ENCODE data around the gene PKD2L1.
A peak's percentile ranks its signal among the peaks of the same experiment; 100 is the strongest.
"Not testable (repeated sequence)": the region's sequence is repeated elsewhere in the genome, so short reads cannot be mapped to it uniquely, and the experiment has no call there.

Gene PKD2L1

GRCh38 chr10:100330079-100330478 is at the start of gene PKD2L1:
Gene PKD2L1, minus strand, starts transcription at chr10:100330228. Its CDS starts 125 bp downstream, at chr10:100330103.
- no peak for DNase-seq

DNA sequence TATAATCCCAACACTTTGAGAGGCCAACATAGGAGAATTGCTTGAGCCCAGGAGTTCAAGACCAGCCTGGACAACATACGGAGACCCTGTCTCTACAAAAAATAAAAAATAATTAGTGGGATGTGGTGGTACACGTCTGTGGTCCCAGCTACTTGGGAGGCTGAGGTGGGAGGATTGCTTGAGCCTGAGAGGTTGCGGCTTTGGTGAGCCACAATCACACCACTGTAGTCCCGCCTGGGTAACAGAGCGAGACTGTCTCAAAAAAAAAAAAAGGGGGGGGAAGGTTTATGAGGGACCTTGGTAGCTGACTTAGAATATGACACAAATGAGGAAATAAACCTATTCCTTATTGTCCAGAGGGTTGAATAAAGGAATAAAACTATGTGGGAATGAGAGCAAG is 47.8 kb upstream of the PKD2L1 start:
- DNase-seq = no peak

DNA sequence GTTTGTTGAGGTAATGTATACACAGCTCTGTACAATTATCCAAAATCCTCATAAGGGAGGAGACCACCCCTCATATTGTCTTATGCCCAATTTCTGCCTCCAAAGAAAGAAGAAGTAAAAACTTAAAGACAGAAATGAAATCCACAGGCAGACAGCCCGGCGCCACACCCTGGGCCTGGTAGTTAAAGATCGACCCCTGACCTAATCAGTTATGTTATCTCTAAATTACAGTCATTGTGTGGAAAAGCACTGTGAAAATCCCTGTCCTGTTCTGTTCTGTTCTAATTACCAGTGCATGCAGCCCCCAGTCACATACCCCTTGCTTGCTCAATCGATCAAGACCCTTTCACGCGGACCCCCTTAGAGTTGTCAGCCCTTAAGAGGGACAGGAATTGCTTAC is 46.6 kb upstream of the PKD2L1 start:
- not testable (repeated sequence) for DNase-seq

- DNase-seq = not testable (repeated sequence)
Observed at GRCh38 chr10:100374677-100375353, 44.8 kb upstream of the PKD2L1 start.

DNA sequence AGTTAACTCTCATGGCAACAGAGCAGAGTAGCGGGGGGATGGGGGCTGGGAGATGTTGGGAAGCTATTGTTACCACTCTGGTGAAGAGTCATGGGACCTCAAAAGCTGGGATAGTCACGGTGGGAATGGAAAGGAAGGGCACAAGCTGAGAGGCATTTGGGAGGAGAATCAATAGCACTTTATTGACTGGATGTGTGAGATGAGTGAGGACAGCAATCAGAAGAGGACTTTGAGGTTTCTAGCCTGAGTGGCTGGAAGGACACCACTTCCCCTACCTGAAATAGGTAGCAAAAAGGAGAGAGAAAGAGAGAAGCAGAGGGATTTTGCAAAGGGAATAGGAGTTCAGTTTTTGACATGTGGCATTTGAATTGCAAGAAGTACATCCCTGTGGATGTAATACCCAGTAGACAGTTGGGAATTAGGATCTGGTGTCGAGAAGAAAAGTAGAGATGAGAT is 44.2 kb upstream of the PKD2L1 start:
- peak in 12 of 56 donors; percentile 50 to 77 (median 66) for DNase-seq

- peak; percentile 80 to 100 (median 98) for DNase-seq
Observed at GRCh38 chr10:100373298-100374199, 43.5 kb upstream of the PKD2L1 start.

GRCh38 chr10:100372415-100373297 is 42.6 kb upstream of the PKD2L1 start:
- DNase-seq = no peak

GRCh38 chr10:100371482-100372027 is 41.5 kb upstream of the PKD2L1 start:
- no peak for DNase-seq

DNA sequence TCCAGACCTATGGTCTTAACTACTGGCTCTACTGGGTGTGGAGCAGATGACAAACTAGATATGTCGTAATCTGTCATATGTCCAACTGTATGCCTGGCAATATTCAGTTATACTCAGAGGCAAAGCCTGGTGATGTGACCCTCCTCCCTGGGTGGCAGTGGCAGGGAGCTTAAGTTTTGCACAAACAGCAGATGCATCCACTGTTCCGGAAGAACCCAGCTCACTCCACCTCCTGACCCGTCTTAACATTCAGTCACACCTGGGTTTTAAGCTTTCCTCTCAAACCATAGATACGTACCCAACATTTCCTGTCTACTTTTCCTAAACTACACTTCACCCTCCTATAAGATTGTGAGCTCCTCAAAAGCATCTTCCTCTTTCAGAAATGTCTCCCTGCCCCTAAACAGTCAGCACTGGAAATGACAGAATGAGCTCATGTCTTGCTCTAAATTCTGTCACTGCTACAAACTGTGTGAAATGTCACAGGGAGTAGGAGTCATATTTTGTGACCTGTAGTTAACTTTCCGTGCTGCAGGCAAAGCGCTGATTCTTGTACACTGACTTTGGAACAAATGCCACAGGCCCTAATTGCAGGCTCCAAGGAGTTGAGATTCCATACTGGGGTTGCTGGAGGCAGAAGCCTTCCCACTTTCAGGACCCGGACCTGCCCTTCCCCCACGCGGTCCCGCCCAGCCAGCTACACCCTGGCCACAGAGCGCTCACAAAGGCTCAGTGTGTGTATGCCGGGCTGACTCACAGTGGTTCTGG is 40.9 kb upstream of the PKD2L1 start:
- DNase-seq = peak in 55 of 56 donors; percentile 31 to 88 (median 77)

DNA sequence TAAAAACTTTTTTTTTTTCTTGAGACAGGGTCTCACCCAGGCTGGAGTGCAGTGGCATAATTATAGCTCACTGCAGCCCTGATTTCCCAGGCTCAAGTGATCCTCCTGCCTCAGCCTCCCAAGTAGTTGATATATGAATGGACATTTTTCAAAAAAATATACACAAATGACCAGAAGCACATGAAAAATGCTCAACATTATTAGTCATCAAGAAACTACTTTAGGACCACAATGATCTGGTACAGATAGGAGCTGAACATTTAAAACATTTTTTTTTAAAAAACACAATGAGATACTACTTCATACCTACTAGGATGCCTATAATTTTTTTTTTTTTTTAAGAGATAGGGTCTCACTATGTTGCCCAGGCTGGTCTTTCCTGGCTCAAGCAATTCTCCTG is 38.7 kb upstream of the PKD2L1 start:
- DNase-seq = no peak

DNA sequence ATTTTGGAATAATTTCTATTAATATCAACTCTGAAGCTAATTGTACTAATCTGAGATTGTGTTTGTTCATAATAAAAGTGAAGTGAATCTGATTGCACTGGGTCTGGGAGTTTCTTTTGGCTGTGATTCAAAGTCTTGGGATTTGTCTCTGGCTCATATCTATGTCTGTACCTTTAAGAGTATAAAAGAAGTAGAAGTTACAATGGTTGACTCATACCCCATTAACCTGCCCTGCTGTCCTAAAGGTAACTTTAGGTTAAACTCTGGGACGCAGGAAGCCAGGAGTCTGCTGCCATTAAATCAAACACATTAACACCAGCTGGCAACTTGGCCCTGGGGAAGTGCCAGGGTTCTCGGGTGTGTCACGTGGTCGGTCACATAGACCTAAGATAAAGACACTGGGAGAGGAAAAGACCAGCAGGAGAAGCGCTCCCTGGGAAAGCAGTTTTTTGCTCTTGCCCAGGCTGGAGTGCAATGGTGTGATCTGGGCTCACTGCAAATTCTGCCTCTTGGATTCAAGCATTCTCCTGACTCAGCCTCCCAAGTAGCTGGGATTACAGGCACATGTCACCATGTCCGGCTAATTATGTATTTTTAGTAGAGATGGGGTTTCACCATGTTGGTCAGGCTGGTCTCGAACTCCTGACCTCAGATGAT is 34.8 kb upstream of the PKD2L1 start:
- DNase-seq = peak in 39 of 56 donors; percentile 12 to 74 (median 42)

- DNase-seq = no peak
Observed at GRCh38 chr10:100364175-100364574, 34.1 kb upstream of the PKD2L1 start.

- peak in 41 of 56 donors; percentile 6 to 74 (median 45) for DNase-seq
Observed at GRCh38 chr10:100362570-100363496, 32.8 kb upstream of the PKD2L1 start.

DNA sequence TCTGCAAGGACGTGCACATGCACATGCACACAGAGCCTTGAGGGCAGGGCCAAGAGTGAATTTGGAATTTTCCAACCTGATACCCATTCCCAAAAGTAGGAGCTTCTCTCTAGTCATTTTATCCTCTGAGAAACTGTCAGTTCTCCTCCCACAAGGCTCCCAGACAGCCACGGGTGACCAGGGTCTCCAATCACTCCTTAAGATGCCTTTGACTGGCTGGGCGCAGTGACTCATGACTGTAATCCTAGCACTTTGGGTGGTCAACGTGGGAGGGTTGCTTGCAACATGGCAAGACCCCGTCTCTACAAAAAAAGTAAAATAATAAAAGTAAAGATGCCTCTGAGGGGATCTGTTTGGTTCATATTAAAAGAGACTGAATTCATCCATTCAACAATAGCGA is 30.2 kb upstream of the PKD2L1 start:
- no peak for DNase-seq

- DNase-seq = no peak
Observed at GRCh38 chr10:100359529-100360150, 29.6 kb upstream of the PKD2L1 start.

GRCh38 chr10:100359030-100359432 is 29.0 kb upstream of the PKD2L1 start:
- DNase-seq = no peak

DNA sequence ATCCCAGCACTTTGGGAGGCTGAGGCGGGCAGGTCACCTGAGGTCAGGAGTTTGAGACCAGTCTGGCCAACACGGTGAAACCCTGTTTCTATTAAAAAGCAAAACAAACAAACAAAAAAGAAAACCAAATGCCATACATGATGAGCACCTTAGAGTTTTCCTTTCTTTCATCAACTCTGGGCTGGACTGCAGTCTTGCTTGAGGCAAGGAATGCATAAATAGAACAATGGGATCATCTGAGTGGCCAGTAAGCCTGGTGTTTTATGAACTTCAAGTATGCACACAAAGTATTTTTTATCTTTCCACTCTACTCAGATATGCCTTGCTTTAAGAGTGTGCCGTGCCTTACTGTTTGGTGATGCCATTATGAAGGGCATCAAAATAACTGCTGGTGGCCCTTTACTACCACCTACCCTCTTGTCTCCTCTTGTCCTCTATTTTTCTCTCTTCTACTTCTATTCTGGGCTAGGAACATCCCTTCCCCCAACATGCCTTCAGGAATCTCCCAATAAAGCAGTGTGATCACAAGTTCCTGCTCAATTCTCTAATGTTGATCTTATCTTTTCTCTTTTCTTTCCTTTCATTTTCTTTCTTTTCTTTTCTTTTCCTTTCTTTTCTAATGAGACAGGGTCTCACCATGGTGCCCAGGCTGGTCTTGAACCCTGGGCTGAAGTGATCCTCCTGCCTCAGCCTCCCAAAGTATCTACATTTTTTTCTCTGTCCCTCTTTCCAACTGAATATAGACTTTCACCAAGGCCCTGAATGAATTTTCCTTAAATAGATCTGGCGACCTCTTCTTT is 27.2 kb upstream of the PKD2L1 start:
- DNase-seq = no peak
